ENCODE results near the gene TUSC7.

Gene TUSC7

GRCh38 chr3:116663161-116664110 is 46.1 kb upstream of the TUSC7 start:
- TF ChIP-seq ZNF555 (tag by site-specific recombination; conservative IDR thresholded peaks at IDR 0.05) (no peak), ZBTB10 (tag by site-specific recombination; IDR thresholded peaks at IDR 0.05) (no peak), ZNF449 (tag by site-specific recombination; IDR thresholded peaks at IDR 0.05) (no peak)
- TF ChIP-seq, protein P1, sequence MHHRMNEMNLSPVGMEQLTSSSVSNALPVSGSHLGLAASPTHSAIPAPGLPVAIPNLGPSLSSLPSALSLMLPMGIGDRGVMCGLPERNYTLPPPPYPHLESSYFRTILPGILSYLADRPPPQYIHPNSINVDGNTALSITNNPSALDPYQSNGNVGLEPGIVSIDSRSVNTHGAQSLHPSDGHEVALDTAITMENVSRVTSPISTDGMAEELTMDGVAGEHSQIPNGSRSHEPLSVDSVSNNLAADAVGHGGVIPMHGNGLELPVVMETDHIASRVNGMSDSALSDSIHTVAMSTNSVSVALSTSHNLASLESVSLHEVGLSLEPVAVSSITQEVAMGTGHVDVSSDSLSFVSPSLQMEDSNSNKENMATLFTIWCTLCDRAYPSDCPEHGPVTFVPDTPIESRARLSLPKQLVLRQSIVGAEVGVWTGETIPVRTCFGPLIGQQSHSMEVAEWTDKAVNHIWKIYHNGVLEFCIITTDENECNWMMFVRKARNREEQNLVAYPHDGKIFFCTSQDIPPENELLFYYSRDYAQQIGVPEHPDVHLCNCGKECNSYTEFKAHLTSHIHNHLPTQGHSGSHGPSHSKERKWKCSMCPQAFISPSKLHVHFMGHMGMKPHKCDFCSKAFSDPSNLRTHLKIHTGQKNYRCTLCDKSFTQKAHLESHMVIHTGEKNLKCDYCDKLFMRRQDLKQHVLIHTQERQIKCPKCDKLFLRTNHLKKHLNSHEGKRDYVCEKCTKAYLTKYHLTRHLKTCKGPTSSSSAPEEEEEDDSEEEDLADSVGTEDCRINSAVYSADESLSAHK (tag by site-specific recombination; IDR thresholded peaks at IDR 0.05): no peak
- CTCF ChIA-PET: no interaction called here

DNA sequence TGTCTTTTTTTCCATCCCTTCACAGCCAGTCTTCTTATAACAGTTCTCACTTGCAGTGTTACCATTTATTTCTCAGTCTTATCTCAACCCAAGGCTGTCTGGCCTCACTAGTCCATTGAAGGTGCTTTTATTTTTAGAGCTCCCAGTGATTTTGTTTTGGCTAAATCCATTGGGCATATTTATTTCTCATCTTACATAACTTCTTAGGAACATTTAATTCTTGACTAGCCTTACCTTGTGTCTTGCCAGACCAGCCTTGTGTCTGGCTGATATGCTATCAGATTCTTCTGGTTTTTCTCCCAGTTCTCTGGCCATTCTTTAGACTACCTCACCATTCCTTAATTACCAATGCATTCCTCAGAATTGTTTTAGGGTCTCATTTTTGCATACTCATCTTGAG is 42.3 kb upstream of the TUSC7 start:
- Histone ChIP-seq H3K36me3 (ENCODE audit: control insufficient read depth in 2 of 2, insufficient read depth in 1 of 2, low read length in 2 of 2) (no peaks in the 10 kb centered on the region), H3K9me3 (ENCODE audit: control insufficient read depth, insufficient read depth, low read depth, low read length) (no peaks in the 10 kb centered on the region), H3K4me3 (ENCODE audit: low read depth, low read length) (no peak overlapping the region), H3K4me1 (ENCODE audit: control insufficient read depth, insufficient read depth, low read length) (no peaks in the 10 kb centered on the region), H3K27ac (ENCODE audit: extremely low read depth, low read depth, low read length) (no peak overlapping the region)
- TF ChIP-seq ZNF239 (tag by site-specific recombination; IDR thresholded peaks at IDR 0.05): no peak
- TF ChIP-seq ZBTB20 (tag by site-specific recombination; IDR thresholded peaks at IDR 0.05): no peak
- no peak for TF ChIP-seq ZNF473 (tag by site-specific recombination; IDR thresholded peaks at IDR 0.05)
- no peak for TF ChIP-seq ZNF791 (tag by site-specific recombination; IDR thresholded peaks at IDR 0.05)
- no peak for TF ChIP-seq ZNF610 (tag by site-specific recombination; IDR thresholded peaks at IDR 0.05; ENCODE audit: borderline replicate concordance)
- ChIA-PET POLR2A (no interaction called here), CTCF (no interaction called here)

More at GRCh38 chr3:116663161-116664110, 46.1 kb upstream of the TUSC7 start:
- Histone ChIP-seq H3K9me3 (ENCODE audit: control insufficient read depth, insufficient read depth, low read depth, low read length) (no peaks in the 10 kb centered on the region), H3K36me3 (ENCODE audit: control insufficient read depth in 2 of 2, insufficient read depth in 1 of 2, low read length in 2 of 2) (no peaks in the 10 kb centered on the region), H3K4me1 (ENCODE audit: control insufficient read depth, insufficient read depth, low read length) (no peaks in the 10 kb centered on the region), H3K27ac (ENCODE audit: extremely low read depth, low read depth, low read length) (no peak overlapping the region), H3K4me3 (ENCODE audit: low read depth, low read length) (no peak overlapping the region)
- POLR2A ChIA-PET: no interaction called here

DNA sequence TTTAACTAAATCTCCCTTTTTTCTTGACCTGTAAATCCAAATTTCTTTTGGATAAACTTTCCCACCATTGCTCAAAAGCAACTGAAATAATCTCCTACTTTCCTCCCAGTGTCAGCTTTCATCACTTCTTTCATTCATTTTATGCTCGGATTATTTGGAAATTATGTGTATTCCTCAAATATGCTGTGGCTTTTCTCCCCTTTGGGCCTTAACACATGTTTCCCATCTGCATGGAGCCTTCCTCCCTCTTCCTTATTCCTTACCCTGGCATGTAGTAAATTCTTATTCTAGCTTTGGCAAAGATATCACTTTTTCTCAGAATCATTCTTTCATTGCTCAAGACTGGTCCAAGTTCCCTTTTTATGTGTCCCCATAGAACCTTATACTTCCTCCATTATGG is 41.8 kb upstream of the TUSC7 start:
- ChIA-PET POLR2A (no interaction called here), CTCF (interaction anchor here (0.7 kb wide), 1 partner anchor 392 kb away, joined by 3 read pairs; no protein-coding TSS in a partner anchor)
- Histone ChIP-seq H3K27ac (ENCODE audit: extremely low read depth, low read depth, low read length) (no peak overlapping the region), H3K9me3 (ENCODE audit: control insufficient read depth, insufficient read depth, low read depth, low read length) (no peaks in the 10 kb centered on the region), H3K4me3 (ENCODE audit: low read depth, low read length) (no peak overlapping the region), H3K36me3 (ENCODE audit: control insufficient read depth in 2 of 2, insufficient read depth in 1 of 2, low read length in 2 of 2) (no peaks in the 10 kb centered on the region), H3K4me1 (ENCODE audit: control insufficient read depth, insufficient read depth, low read length) (no peaks in the 10 kb centered on the region)
- TF ChIP-seq ZNF280C (tag by site-specific recombination; IDR thresholded peaks at IDR 0.05): no peak
- TF ChIP-seq REPIN1 (tag by site-specific recombination; IDR thresholded peaks at IDR 0.05; ENCODE audit: low read depth): no peak

Measured in HEK293 (cell line).